Measurements from ENCODE around the gene CLIC4. TPM values are rescaled to one million over a fixed set of nuclear protein-coding genes. Genes with fewer than 3 reads are reported as not detected.
A peak's percentile ranks its signal among the peaks of the same experiment; 100 is the strongest.

CLIC4 gene
- total RNA-seq, 3 donors from 2014 or later (not counting 1 experiment from before 2014, with no cell fraction given), result 3.8 to 11.5 (median 5.0) TPM

DNA sequence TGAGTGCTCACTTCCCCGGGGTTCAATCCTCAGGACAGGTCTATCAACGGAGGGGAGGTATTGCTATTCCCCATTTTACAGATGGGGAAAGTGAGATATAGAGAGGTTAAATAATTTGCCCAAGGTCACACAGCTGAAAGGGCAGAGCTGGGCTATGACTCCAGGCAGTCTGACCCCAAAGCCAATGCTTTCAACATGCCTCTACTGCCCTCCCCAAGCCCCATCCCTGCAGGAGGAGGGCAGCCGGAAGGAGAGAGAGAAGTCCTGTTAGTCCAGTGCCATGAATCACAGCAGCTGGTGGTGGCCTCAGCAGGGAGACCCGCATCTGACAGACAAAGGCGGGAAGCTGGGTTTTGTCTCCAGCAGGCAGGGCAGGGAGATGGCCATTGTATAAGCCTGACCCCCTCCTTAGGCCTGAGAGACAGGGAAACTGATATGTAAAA, 20.0 kb upstream of the CLIC4 start:
- Mint-ChIP-seq H3K36me3 (no peaks in the 10 kb centered on the region), H3K27ac (no peak overlapping the region), H3K4me1 (peaks cover 13 to 15% of the 10 kb centered on the region in 2 donors), H3K4me3 (no peak overlapping the region), H3K9me3 (no peaks in the 10 kb centered on the region), H3K27me3 (ENCODE audit: low read depth in 2 of 2) (no peaks in the 10 kb centered on the region)
- no peak overlapping the region for H3K27ac ChIP-seq (ENCODE audit: low read length)
- ATAC-seq (no peak), DNase-seq (no peak)
- H3K9me3 ChIP-seq (ENCODE audit: control insufficient read depth, insufficient read depth, low read length), result no peaks in the 10 kb centered on the region
- WGBS (ENCODE audit: insufficient coverage), result 86% methylated on average over 5 of the region's 5 CpGs
- intact Hi-C loops (cut with micrococcal nuclease), result no loop called here
- H3K27me3 ChIP-seq (ENCODE audit: control insufficient read depth, insufficient read depth, low read length), result no peaks in the 10 kb centered on the region
- TF ChIP-seq, protein P1, sequence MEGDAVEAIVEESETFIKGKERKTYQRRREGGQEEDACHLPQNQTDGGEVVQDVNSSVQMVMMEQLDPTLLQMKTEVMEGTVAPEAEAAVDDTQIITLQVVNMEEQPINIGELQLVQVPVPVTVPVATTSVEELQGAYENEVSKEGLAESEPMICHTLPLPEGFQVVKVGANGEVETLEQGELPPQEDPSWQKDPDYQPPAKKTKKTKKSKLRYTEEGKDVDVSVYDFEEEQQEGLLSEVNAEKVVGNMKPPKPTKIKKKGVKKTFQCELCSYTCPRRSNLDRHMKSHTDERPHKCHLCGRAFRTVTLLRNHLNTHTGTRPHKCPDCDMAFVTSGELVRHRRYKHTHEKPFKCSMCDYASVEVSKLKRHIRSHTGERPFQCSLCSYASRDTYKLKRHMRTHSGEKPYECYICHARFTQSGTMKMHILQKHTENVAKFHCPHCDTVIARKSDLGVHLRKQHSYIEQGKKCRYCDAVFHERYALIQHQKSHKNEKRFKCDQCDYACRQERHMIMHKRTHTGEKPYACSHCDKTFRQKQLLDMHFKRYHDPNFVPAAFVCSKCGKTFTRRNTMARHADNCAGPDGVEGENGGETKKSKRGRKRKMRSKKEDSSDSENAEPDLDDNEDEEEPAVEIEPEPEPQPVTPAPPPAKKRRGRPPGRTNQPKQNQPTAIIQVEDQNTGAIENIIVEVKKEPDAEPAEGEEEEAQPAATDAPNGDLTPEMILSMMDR (IDR thresholded peaks at IDR 0.05), result no peak
- H3K36me3 ChIP-seq (ENCODE audit: control insufficient read depth, insufficient read depth, low read length), result no peaks in the 10 kb centered on the region
- peaks cover 8% of the 10 kb centered on the region for H3K4me1 ChIP-seq (ENCODE audit: control insufficient read depth, insufficient read depth, low read length)
- no peak overlapping the region for H3K4me3 ChIP-seq (ENCODE audit: low read length)

DNA sequence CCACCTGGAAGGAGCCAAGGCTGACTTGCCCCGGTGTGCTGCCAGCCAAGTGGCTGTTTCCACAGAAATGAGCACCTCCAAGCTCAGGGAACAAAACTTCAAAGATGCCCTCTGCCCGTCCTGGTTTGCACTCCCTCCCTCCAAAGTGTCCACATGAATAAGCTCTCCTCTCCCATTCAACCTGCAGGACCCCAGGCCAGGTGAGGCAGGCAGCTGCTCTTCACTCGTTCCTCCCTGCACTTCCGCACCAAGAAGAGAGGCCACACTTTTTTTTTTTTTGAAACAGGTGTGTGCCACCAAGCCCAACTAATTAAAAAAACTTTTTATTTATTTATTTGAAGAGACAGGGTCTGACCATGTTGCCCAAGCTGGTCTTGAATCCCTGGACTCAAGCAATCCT, 18.5 kb upstream of the CLIC4 start:
- Histone ChIP-seq H3K9me3 (ENCODE audit: control insufficient read depth, insufficient read depth, low read length) (no peaks in the 10 kb centered on the region), H3K36me3 (ENCODE audit: control insufficient read depth, insufficient read depth, low read length) (no peaks in the 10 kb centered on the region), H3K4me1 (ENCODE audit: control insufficient read depth, insufficient read depth, low read length) (peaks cover 8% of the 10 kb centered on the region), H3K27me3 (ENCODE audit: control insufficient read depth, insufficient read depth, low read length) (no peaks in the 10 kb centered on the region), H3K27ac (ENCODE audit: low read length) (no peak overlapping the region), H3K4me3 (ENCODE audit: low read length) (no peak overlapping the region)
- no peaks in the 10 kb centered on the region for H3K27me3 Mint-ChIP-seq (ENCODE audit: low read depth in 2 of 2)
- TF ChIP-seq, protein P1 (IDR thresholded peaks at IDR 0.05), result no peak
- H3K36me3 Mint-ChIP-seq, result no peaks in the 10 kb centered on the region
- no peaks in the 10 kb centered on the region for H3K9me3 Mint-ChIP-seq
- intact Hi-C loops (cut with micrococcal nuclease), result no loop called here
- 77% methylated on average over 4 of the region's 4 CpGs for WGBS (ENCODE audit: insufficient coverage)
- ATAC-seq (no peak), DNase-seq (no peak)
- peaks cover 13 to 15% of the 10 kb centered on the region in 2 donors for H3K4me1 Mint-ChIP-seq
- H3K4me3 Mint-ChIP-seq, result no peak overlapping the region
- no peak overlapping the region for H3K27ac Mint-ChIP-seq

DNA sequence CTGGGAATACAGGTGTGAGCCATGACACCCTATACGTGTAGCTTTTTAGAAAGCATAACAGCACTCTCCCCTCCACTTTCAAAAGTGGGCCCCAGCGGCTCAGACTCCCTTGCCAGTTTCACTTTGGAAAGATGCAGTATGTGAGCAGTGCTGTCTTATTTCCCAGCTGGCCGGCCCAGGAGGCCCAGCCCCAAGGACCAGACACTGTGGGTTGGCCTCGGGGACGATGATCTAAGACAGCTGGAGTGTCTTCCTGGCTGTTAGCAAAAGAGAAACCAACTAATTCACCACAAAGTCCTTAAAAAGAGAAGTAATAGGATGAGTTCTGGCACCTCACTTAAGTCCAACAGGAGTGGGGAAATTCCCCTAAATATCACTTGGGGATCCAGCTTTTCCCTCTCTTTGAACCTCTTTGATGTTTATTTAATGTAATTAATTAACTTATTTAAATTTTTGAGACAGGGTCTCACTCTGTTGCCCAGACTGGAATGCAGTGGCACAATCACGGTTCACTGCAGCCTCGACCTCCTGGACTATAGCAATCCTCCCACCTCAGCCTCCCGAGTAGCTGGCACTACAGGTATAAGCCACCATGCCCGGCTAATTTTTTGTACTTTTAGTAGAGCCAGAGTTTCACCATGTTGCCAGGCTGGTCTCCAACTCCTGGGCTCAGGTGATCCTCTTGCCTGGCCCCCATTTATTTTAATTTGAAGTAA, 17.6 kb upstream of the CLIC4 start:
- H3K4me1 Mint-ChIP-seq, result peaks cover 8% of the 10 kb centered on the region in 2 donors

More for the DNA sequence above, 17.6 kb upstream of the CLIC4 start:
- Mint-ChIP-seq H3K9me3 (no peaks in the 10 kb centered on the region), H3K36me3 (no peaks in the 10 kb centered on the region), H3K27ac (no peak overlapping the region), H3K4me3 (no peak overlapping the region), H3K27me3 (ENCODE audit: low read depth in 2 of 2) (no peaks in the 10 kb centered on the region)
- H3K4me3 ChIP-seq (ENCODE audit: low read length), result no peak overlapping the region
- ATAC-seq (peak; percentile 34 to 68 (median 36)), DNase-seq (peak; percentile 11 to 16)
- H3K9me3 ChIP-seq (ENCODE audit: control insufficient read depth, insufficient read depth, low read length), result no peaks in the 10 kb centered on the region
- H3K36me3 ChIP-seq (ENCODE audit: control insufficient read depth, insufficient read depth, low read length), result no peaks in the 10 kb centered on the region
- intact Hi-C loops (cut with micrococcal nuclease), result no loop called here
- H3K27ac ChIP-seq (ENCODE audit: low read length), result no peak overlapping the region
- TF ChIP-seq, protein P1 (IDR thresholded peaks at IDR 0.05), result no peak
- no peaks in the 10 kb centered on the region for H3K27me3 ChIP-seq (ENCODE audit: control insufficient read depth, insufficient read depth, low read length)
- peaks cover 4% of the 10 kb centered on the region for H3K4me1 ChIP-seq (ENCODE audit: control insufficient read depth, insufficient read depth, low read length)
- 52% methylated on average over 7 of the region's 9 CpGs for WGBS (ENCODE audit: insufficient coverage)

Data from natural killer cell (primary cell).